Measurements from ENCODE around the gene CD82.

GRCh38 chr11:44611088-44611487, 45.6 kb downstream of the CD82 start:
- TF ChIP-seq CTCF (CRISPR knock-in tag; IDR thresholded peaks at IDR 0.05): no peak
- TF ChIP-seq ZFP91 (CRISPR knock-in tag; IDR thresholded peaks at IDR 0.05; ENCODE audit: borderline replicate concordance): no peak
